HG03521 (cell line): ENCODE results near the gene SMPD2.

Experiments used
- ATAC-seq: cut with Tn5 transposase; IDR thresholded peaks from one replicate; pipeline ENCODE4 v1.9.1; 2021; ENCODE audit warnings: mild to moderate bottlenecking, moderate library complexity; ENCODE audit not compliant: unreplicated experiment

SMPD2 gene

GRCh38 chr6:109446072-109446471 lies 5.5 kb downstream of the SMPD2 start:
- ATAC-seq = no peak

- no peak for ATAC-seq
Observed at GRCh38 chr6:109446541-109446940, 6.0 kb downstream of the SMPD2 start.

- ATAC-seq = no peak
Observed at GRCh38 chr6:109447087-109447486, 6.6 kb downstream of the SMPD2 start.

GRCh38 chr6:109447878-109448555 lies 7.5 kb downstream of the SMPD2 start:
- no peak for ATAC-seq

- no peak for ATAC-seq
Observed at GRCh38 chr6:109448615-109449014, 8.1 kb downstream of the SMPD2 start.

GRCh38 chr6:109449064-109449794 lies 8.7 kb downstream of the SMPD2 start:
- ATAC-seq = no peak

GRCh38 chr6:109449795-109450673 lies 9.5 kb downstream of the SMPD2 start:
- no peak for ATAC-seq

GRCh38 chr6:109450801-109451200 lies 10.3 kb downstream of the SMPD2 start:
- ATAC-seq = no peak

- ATAC-seq = no peak
Observed at GRCh38 chr6:109451376-109451775, 10.9 kb downstream of the SMPD2 start.

GRCh38 chr6:109452181-109452580 lies 11.7 kb downstream of the SMPD2 start:
- no peak for ATAC-seq

- ATAC-seq = no peak
Observed at GRCh38 chr6:109453156-109453555, 12.6 kb downstream of the SMPD2 start.

GRCh38 chr6:109453594-109454495 lies 13.3 kb downstream of the SMPD2 start:
- no peak for ATAC-seq

- peak; percentile 17 for ATAC-seq
Observed at GRCh38 chr6:109454496-109455436, 14.2 kb downstream of the SMPD2 start.

- peak; percentile 61 for ATAC-seq
Observed at GRCh38 chr6:109455437-109456110, 15.1 kb downstream of the SMPD2 start, which contains the start of gene MICAL1. TSS of gene MICAL1 (minus strand) at chr6:109455772. CDS start at chr6:109454196, 1,576 bp downstream.

GRCh38 chr6:109456111-109456583 lies 15.6 kb downstream of the SMPD2 start:
- peak; percentile 5 for ATAC-seq

- no peak for ATAC-seq
Observed at GRCh38 chr6:109456710-109457561, 16.4 kb downstream of the SMPD2 start.

GRCh38 chr6:109457562-109457996 lies 17.1 kb downstream of the SMPD2 start:
- ATAC-seq = no peak
